GM19043 (cell line): Measurements from ENCODE around the gene RALGPS1.

Experiments
- ATAC-seq: cut with Tn5 transposase; IDR thresholded peaks from one replicate; pipeline ENCODE4 v1.9.1; 2021; ENCODE audit warnings: low read depth; ENCODE audit not compliant: unreplicated experiment

Gene RALGPS1

DNA sequence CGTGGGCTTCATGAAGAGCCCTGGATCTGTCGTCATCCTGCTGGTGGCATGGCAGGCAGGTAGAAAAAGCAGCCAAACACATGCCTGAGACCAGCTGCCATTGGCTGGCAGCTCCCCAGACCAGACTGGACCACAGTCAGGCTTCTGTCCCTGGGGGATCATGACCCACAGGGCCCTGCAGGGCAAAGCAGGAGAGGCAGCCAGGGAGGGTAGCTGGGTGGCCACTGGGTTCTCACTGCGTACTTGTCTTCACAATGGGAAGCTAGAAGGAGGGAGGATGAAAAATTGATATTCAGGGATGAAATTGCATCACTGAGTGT is 282.2 kb downstream of the RALGPS1 start:
- ATAC-seq: no peak

- ATAC-seq: no peak
Measured at GRCh38 chr9:127197186-127197860, 282.7 kb downstream of the RALGPS1 start.

DNA sequence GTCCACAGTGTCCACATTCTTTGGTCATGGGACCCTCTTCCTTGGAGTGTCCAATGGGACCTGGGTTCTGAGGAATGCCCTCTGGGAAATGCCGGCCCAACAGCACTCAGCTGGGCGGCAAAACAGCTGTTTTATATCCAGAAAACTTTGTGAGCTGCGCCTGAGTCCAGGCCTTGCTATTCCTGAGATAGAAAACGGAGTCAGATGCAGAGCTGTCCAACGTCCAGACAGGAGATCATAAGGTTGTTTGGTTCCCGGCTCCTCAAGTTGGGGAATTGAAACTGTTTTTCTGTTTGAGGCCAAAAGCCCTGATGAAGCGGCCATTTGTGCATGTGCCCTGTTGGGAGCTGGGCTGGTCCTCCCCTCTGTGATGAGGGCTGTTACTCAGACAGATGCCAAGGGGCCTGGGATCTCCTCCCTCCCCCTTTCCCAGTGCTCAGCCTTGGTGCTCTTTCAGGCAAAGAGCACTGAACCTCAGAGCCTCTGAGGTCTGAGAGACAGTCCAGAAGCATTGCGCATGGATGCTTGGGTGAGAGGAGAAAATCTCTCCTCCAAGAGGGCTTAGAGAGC is 283.4 kb downstream of the RALGPS1 start:
- ATAC-seq: no peak

DNA sequence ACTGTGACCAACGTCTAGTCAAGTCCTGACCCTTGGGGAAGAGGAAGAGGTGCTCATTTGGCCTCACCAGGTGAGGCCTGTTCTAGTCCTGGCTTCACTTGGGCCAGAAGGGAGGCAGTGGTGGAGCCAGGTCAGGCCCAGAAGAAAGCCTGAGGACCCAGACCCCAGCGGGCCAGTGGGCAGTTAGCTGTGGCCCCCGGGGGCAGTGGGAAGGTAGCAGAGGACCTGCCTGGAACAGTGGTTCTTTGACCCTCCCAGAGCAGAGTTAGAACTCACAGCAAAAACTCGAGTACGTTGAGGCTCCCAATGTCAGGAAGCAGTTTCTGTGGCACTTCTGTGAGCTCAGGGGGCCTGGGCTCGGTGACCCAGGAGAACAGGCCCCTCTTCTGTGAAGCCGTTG is 284.0 kb downstream of the RALGPS1 start:
- no peak for ATAC-seq

GRCh38 chr9:127199001-127199791 is 284.6 kb downstream of the RALGPS1 start:
- no peak for ATAC-seq

- ATAC-seq: no peak
Measured at GRCh38 chr9:127200106-127200862, 285.7 kb downstream of the RALGPS1 start.

DNA sequence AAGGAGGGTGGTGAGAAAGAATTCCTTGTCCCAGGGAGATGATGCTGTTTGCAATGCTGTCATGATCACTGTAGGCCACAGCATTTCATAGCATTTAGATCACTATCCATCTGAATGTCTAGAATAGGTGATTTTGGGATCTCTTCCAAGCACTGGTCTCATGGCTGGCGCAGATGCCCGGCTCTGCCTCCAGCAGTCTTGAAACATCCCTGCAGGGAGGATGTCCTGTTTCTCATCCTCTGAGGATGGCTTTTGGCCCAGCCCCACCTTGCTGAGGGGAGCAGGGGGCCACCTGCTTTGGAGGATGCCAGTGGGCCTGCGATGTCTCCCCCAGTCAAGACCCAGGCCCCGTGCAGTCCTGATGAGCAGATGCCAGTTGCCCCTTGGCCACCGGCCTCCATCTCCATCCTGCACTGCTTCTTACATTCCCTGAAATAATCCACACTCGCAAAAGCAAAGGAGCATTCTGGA is 286.5 kb downstream of the RALGPS1 start:
- no peak for ATAC-seq

- no peak for ATAC-seq
Measured at GRCh38 chr9:127201731-127202130, 287.1 kb downstream of the RALGPS1 start.

DNA sequence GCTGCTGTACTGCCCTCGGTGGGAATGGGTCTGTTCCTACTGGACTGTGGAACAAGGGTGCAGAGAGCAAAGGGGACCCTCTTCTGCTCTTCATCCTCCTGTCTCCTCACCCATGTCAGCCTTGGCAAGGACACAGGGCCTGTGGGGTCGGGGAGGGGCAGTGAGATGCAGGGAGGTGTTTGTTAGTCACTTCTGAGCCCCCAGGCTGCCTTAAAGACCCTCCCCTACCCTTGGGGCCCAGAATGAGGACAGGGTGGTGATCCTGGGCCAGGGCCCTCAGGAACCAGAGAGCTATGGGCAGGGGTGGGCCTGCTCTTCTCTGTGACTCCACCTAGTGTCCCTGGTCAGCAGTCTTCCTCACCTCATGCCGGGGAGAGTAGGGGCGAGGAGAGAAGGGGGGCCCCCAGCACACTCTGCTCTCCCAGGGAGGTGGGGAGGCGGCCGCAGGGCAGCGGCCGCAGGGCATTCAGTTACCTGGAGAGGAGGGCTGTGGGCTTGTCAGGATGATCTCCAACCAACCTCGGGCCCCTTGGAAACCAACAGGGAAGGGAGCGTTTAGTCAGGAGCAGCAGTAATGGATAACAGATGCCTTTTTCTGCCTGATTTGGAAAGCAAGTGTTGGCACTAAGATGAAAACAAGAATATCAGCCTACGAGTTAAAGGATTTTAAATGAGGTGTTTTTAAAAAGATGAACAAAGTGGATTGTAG is 288.0 kb downstream of the RALGPS1 start:
- ATAC-seq: no peak

GRCh38 chr9:127203681-127204327 is 289.2 kb downstream of the RALGPS1 start:
- no peak for ATAC-seq

GRCh38 chr9:127204771-127205470 is 290.3 kb downstream of the RALGPS1 start:
- no peak for ATAC-seq

GRCh38 chr9:127205952-127206351 is 291.4 kb downstream of the RALGPS1 start:
- no peak for ATAC-seq

DNA sequence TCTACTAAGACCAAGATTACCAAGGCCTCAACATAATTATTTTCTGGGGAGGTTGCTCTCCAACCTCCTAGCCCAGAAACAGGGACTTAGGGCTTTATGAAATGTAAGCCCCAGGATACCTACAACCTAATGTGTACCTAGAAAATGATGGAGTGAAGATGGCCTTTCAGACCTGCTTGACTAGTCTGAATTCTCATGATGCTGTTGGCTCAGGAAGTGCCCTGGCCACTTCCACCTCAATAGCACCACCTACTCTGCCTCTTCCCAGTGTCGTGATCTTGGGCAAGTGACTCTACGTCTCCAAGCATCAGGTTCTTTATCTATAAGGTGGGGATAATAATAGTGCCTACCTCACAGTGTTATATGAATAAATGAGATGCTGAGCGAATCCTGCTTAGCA is 292.1 kb downstream of the RALGPS1 start:
- no peak for ATAC-seq

GRCh38 chr9:127207734-127208410 is 293.3 kb downstream of the RALGPS1 start:
- ATAC-seq: no peak

- no peak for ATAC-seq
Measured at GRCh38 chr9:127208416-127208815, 293.8 kb downstream of the RALGPS1 start.

DNA sequence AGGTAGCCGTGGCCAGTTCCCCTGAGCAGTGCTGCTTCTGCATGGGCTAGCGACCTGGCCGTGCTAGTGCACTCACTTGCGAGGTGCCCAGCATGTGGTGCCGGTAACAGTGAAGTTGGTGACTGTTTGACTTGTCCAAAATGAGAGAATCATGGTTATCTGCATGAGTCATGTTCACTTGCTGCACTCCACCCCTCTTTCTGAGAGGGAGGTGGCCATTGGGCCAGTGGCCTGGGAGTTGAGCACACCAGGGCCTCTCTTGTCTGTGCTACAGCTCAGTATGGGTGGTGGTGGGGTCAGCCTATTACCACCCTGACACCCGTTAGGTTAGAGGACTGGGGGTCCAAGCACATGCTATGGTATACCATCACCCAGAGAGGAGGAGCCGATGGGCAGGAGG is 294.6 kb downstream of the RALGPS1 start:
- ATAC-seq: no peak

DNA sequence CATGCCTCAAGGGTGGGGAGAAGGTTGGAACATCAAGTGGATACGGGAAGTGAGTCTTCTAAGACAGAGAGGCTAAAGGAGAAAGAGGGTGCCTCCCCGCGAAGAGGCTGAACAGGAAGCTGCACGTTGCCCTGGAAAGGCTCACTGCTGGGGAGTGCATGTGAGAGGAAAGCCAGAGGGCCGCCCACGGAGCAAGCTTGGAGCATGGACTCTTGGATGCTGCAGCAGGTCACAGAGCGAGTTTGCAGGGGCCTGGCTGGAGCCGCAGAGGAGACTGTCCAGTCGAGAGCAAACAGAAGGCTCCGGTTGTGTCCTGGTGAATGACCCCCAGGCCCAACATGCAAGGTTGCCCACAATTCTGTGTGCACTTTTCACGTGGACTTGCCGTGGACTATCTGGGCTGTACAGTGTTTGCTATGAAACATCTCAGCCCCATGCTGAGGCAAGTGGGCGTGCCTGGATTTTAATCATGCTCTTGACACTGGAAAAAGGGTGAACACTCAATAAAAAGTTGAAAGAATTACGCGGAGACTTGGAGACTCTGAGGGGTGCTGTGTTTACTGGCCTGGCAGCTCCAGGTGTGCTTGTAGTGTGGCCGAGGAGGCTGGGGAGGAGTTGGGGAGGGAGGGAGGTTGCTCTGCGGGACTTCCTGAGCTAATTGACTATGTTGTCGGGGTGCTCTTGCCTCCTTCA is 295.5 kb downstream of the RALGPS1 start:
- no peak for ATAC-seq
